Uterus (tissue), 2 donors: ENCODE results near the gene SLC44A4.

Source experiments
- CTCF ChIP-seq, 4 experiments: fragments of 200-600 bp in 2 of 4; fragments of 450-650 bp in 2 of 4; sonication (generic) in 2 of 4; IDR thresholded peaks; one replicate each; pipeline ENCODE4 v1.5.1; 2016 to 2019; ENCODE audit warnings: antibody characterized with exemption in 4 of 4, mild to moderate bottlenecking in 2 of 4, moderate library complexity in 1 of 4
- POLR2A ChIP-seq, 2 donors: fragments of 450-650 bp; IDR thresholded peaks; one replicate each; pipeline ENCODE4 v1.6.1; 2016; ENCODE audit warnings: antibody characterized with exemption in 2 of 2, mild to moderate bottlenecking in 1 of 2, moderate library complexity in 1 of 2

- TF ChIP-seq CTCF (IDR thresholded peaks at IDR 0.05): no peak
- no peak for TF ChIP-seq POLR2A (IDR thresholded peaks at IDR 0.05)
Observed at GRCh38 chr6:31860349-31860748, 18.4 kb downstream of the SLC44A4 start.
